Fibroblast of lung (primary cell): ENCODE measurements around the gene ABCA5.

Source experiments
- CTCF ChIP-seq, 2 donors: IDR thresholded peaks in 1 of 2; conservative IDR thresholded peaks in 1 of 2; 1 replicate in 1 of 2; 2 replicates in 1 of 2; pipeline ENCODE4 v1.5.1; 2011 to 2012; ENCODE audit warnings: low read length in 2 of 2, control low read depth in 1 of 2, inconsistent platforms in 1 of 2, low read depth in 1 of 2, mild to moderate bottlenecking in 1 of 2
- EZH2 ChIP-seq: IDR thresholded peaks from 2 replicates; pipeline ENCODE4 v1.5.1; 2012; ENCODE audit warnings: low read length, control low read depth, mild to moderate bottlenecking; ENCODE audit errors: missing control alignments

GRCh38 chr17:69265873-69266272, 61.1 kb downstream of the ABCA5 start:
- TF ChIP-seq CTCF (conservative IDR thresholded peaks at IDR 0.05 in 1 of 2, IDR thresholded peaks at IDR 0.05 in 1 of 2; ENCODE audit: low read depth in 1 of 2, low read length in 2 of 2), result no peak
- TF ChIP-seq EZH2, result no peak
